GM12878 (cell line): ENCODE measurements around the gene CMSS1. TPM values are rescaled to one million over a fixed set of nuclear protein-coding genes. Genes with fewer than 3 reads are reported as not detected.

Source experiments
- ATAC-seq: fragments of 200-7000 bp; cut with Tn5 transposase; 3 replicates; pipeline ENCODE4 v1.9.1; 2020; ENCODE audit warnings: mild to moderate bottlenecking, moderate library complexity
- BruUV-seq: library from RNA; stranded (reverse); fragments of 400-500 nt; replicated peaks from 2 replicates; lab custom pipeline; 2021; lab: Mats Ljungman, UMichigan
- CTCF ChIA-PET: fragments of 300-600 bp; sonication (Branson Sonifier 250); formaldehyde crosslinking; extraction: SDS; loops from one replicate; lab custom pipeline; 2021; ENCODE audit warnings: inconsistent platforms; lab: Yijun Ruan, JAX
- POLR2A ChIA-PET: fragments of 350-600 bp; formaldehyde crosslinking; extraction: SDS; loops from one replicate; lab custom pipeline; 2021; ENCODE audit warnings: inconsistent platforms; lab: Charles Lee
- RAD21 ChIA-PET: fragments of 300-600 bp; sonication (Branson Sonifier 250); formaldehyde crosslinking; loops from one replicate; lab custom pipeline; 2023; ENCODE audit warnings: antibody characterized with exemption; ENCODE audit not compliant: unreplicated experiment; lab: Charles Lee
- SMC1A ChIA-PET: fragments of 300-600 bp; sonication (Branson Sonifier 250); formaldehyde crosslinking; loops from one replicate; lab custom pipeline; 2023; ENCODE audit not compliant: unreplicated experiment, uncharacterized antibody; lab: Charles Lee
- DNase-seq: peaks from one replicate; pipeline ENCODE4 v3.0.0-alpha.2; 2011; ENCODE audit warnings: low read depth, low spot score
- FAIRE-seq: peaks from 3 replicates; lab custom pipeline; 2011; peaks lifted over from hg19 to GRCh38; lab: Jason Lieb, UNC
- H2AFZ ChIP-seq: 2 replicates; pipeline ENCODE4 v1.6.0; 2011; ENCODE audit warnings: low read depth, low read length, control low read depth; ENCODE audit not compliant: control insufficient read depth
- H3K27ac ChIP-seq: 2 replicates; pipeline ENCODE4 v1.5.1; 2011; ENCODE audit warnings: control low read depth; ENCODE audit not compliant: control insufficient read depth, insufficient read depth
- H3K27me3 ChIP-seq, 2 experiments: replicated peaks in 1 of 2; 2 replicates each; pipeline versions ENCODE4 v1.6.0 to v1.6.1; 2011; ENCODE audit warnings: low read length in 1 of 2; ENCODE audit not compliant: control insufficient read depth in 2 of 2, insufficient read depth in 2 of 2
- H3K36me3 ChIP-seq, 2 experiments: 2 replicates each; pipeline ENCODE4 v1.5.1; 2011; ENCODE audit warnings: low read length in 1 of 2; ENCODE audit not compliant: control insufficient read depth in 2 of 2, insufficient read depth in 2 of 2
- H3K4me1 ChIP-seq: 2 replicates; pipeline ENCODE4 v1.6.1; 2011; ENCODE audit warnings: mild to moderate bottlenecking, low read length, moderate library complexity, mixed read lengths; ENCODE audit not compliant: control insufficient read depth, insufficient read depth
- H3K4me2 ChIP-seq: 2 replicates; pipeline ENCODE4 v1.6.0; 2011; ENCODE audit warnings: control low read depth; ENCODE audit not compliant: control insufficient read depth, insufficient read depth
- H3K4me3 ChIP-seq: fragments of 200-600 bp; sonication (generic); 2 replicates; pipeline ENCODE4 v1.5.1; 2016
- H3K79me2 ChIP-seq: 2 replicates; pipeline ENCODE4 v1.6.0; 2011; ENCODE audit warnings: low read length; ENCODE audit not compliant: control insufficient read depth, insufficient read depth
- H3K9ac ChIP-seq: 2 replicates; pipeline ENCODE4 v1.8.0; 2011; ENCODE audit warnings: low read length, control low read depth, mixed read lengths; ENCODE audit not compliant: control insufficient read depth, insufficient read depth
- H3K9me3 ChIP-seq: replicated peaks from 3 replicates; pipeline ENCODE4 v1.5.1; 2011; ENCODE audit warnings: mild to moderate bottlenecking, low read length; ENCODE audit not compliant: control insufficient read depth, insufficient read depth
- H4K20me1 ChIP-seq: 2 replicates; pipeline ENCODE4 v1.6.0; 2011; ENCODE audit not compliant: control insufficient read depth, insufficient read depth
- ATF2 ChIP-seq: IDR thresholded peaks from 2 replicates; pipeline ENCODE4 v1.6.1; 2012; ENCODE audit warnings: low read length, inconsistent platforms
- CEBPB ChIP-seq, 2 experiments: fragments of 150-350 bp in 1 of 2; IDR thresholded peaks; 2 replicates each; pipeline ENCODE4 v1.6.1; 2012 to 2014; ENCODE audit warnings: low read depth in 2 of 2, low read length in 2 of 2, borderline replicate concordance in 1 of 2, inconsistent platforms in 1 of 2
- FOS ChIP-seq: IDR thresholded peaks from 3 replicates; pipeline ENCODE4 v1.6.1; 2011; ENCODE audit warnings: borderline replicate concordance; ENCODE audit not compliant: insufficient read length; ENCODE audit errors: extremely low read depth
- IKZF2 ChIP-seq, 2 experiments: fragments of 450-650 bp; IDR thresholded peaks; 2 replicates each; pipeline ENCODE4 v1.6.1; 2017; ENCODE audit warnings: mild to moderate bottlenecking in 2 of 2, moderate library complexity in 2 of 2
- IRF4 ChIP-seq: IDR thresholded peaks from 2 replicates; pipeline ENCODE4 v1.6.1; 2011; ENCODE audit warnings: low read depth, low read length
- LARP7 ChIP-seq: fragments of 450-650 bp; IDR thresholded peaks from 2 replicates; pipeline ENCODE4 v1.6.1; 2017; ENCODE audit warnings: mild to moderate bottlenecking
- NR2C1 ChIP-seq: fragments of 450-650 bp; IDR thresholded peaks from 2 replicates; pipeline ENCODE4 v1.6.1; 2017; ENCODE audit warnings: antibody characterized with exemption, mild to moderate bottlenecking, moderate library complexity
- PRDM15 ChIP-seq: fragments of 450-650 bp; formaldehyde crosslinking; IDR thresholded peaks from 2 replicates; pipeline ENCODE4 v1.4.0; 2020; ENCODE audit warnings: mild to moderate bottlenecking, moderate library complexity
- RAD21 ChIP-seq: IDR thresholded peaks from 2 replicates; pipeline ENCODE4 v1.6.1; 2011; ENCODE audit warnings: mild to moderate bottlenecking, low read depth, low read length, moderate library complexity; ENCODE audit not compliant: insufficient read depth
- STAT3 ChIP-seq: IDR thresholded peaks from 2 replicates; pipeline ENCODE4 v1.6.1; 2011; ENCODE audit warnings: low read depth, low read length, improper control_type of control experiment
- ZBED1 ChIP-seq: IDR thresholded peaks from 2 replicates; pipeline ENCODE4 v1.6.1; 2016; ENCODE audit warnings: borderline replicate concordance
- ZNF217 ChIP-seq: fragments of 450-650 bp; IDR thresholded peaks from 2 replicates; pipeline ENCODE4 v1.6.1; 2017; ENCODE audit warnings: antibody characterized with exemption, mild to moderate bottlenecking
- ZNF24 ChIP-seq: fragments of 450-650 bp; IDR thresholded peaks from 2 replicates; pipeline ENCODE4 v1.6.1; 2017; ENCODE audit warnings: antibody characterized with exemption, mild to moderate bottlenecking
- WGBS: methylation state at CpG from one replicate; pipeline ENCODE4 v1.1.6; 2016; ENCODE audit warnings: low lambda C conversion rate; ENCODE audit not compliant: insufficient replicate concordance, insufficient coverage; ENCODE audit errors: missing lambda C conversion rate; 5-methylcytosine and 5-hydroxymethylcytosine counted together
- in situ Hi-C: fragments of 300-500 bp; cut with MboI; formaldehyde crosslinking; loops from 9 replicates; pipeline ENCODE4 v1.14.3; 2018; ENCODE audit warnings: mixed read lengths
- intact Hi-C: fragments of 100-400 bp; cut with micrococcal nuclease; formaldehyde crosslinking; loops from one replicate; pipeline ENCODE4 v1.14.2; 2022; ENCODE audit not compliant: unreplicated experiment
- polyA plus RNA-seq, 11 experiments: library from polyadenylated mRNA; depleted of rRNA in 4 of 11; unstranded in 6 of 11; stranded (reverse) in 5 of 11; fragments of >200 nt; fragmentation: Nextera tagmentation in 4 of 11; fragmentation: Illumina TruSeq in 1 of 11; extraction: Ambion mirVana in 4 of 11; extraction: Trizol in 1 of 11; gene quantifications; 1 replicate in 1 of 11; 2 replicates in 10 of 11; pipeline versions ENCODE4 v1.2.1 to v1.2.3, GENCODE V29; 2011 to 2016; ENCODE audit warnings: inconsistent platforms in 2 of 11, missing spikeins in 2 of 11, low read depth in 1 of 11
- total RNA-seq, 4 experiments: library from RNA; depleted of rRNA in 3 of 4; stranded (reverse); fragments of >200 nt in 3 of 4; fragmentation: Illumina TruSeq in 1 of 4; extraction: Trizol in 1 of 4; gene quantifications; 2 replicates each; pipeline versions ENCODE4 v1.2.1 to v1.2.3, GENCODE V29; 2013 to 2021

Gene CMSS1
- total and polyA plus RNA-seq, 10 of the 15 experiments (the other 5 are each of a cell fraction or from before 2014, with no cell fraction given), result 31.0 to 118 (median 70.1) TPM

GRCh38 chr3:100120012-100120411, 302.4 kb downstream of the CMSS1 start:
- no peak overlapping the region for H2AFZ ChIP-seq
- H3K4me1 ChIP-seq, result no peaks in the 10 kb centered on the region
- H3K27ac ChIP-seq, result no peak overlapping the region
- H3K9me3 ChIP-seq, result no peaks in the 10 kb centered on the region
- in situ Hi-C loops (no loop called here), intact Hi-C loops (no loop called here)
- ChIA-PET RAD21 (no interaction called here), CTCF (no interaction called here), POLR2A (no interaction called here), SMC1A (interaction anchor here (1.4 kb wide), 1 partner anchor 48 kb away, joined by 3 read pairs; no protein-coding TSS in a partner anchor)
- no peak overlapping the region for H3K9ac ChIP-seq
- TF ChIP-seq NR2C1 (no peak), CEBPB (IDR thresholded peaks at IDR 0.05; ENCODE audit: borderline replicate concordance in 1 of 2, low read depth in 2 of 2, low read length in 2 of 2) (no peak), RAD21 (no peak), STAT3 (no peak), IKZF2 (IDR thresholded peaks at IDR 0.05) (no peak), FOS (no peak), ZNF217 (no peak), PRDM15 (CRISPR knock-in tag) (no peak), ATF2 (no peak), ZBED1 (no peak), LARP7 (no peak), ZNF24 (no peak), IRF4 (no peak)
- no peaks in the 10 kb centered on the region for H4K20me1 ChIP-seq
- WGBS, result 0% methylated on average over 1 of the region's 1 CpG
- no TSS peak for BruUV-seq
- no peak overlapping the region for H3K4me3 ChIP-seq
- H3K36me3 ChIP-seq, result no peaks in the 10 kb centered on the region
- DNase-seq, result no peak
- no peak overlapping the region for H3K4me2 ChIP-seq
- H3K79me2 ChIP-seq, result no peaks in the 10 kb centered on the region
- no peaks in the 10 kb centered on the region for H3K27me3 ChIP-seq
- no peak for FAIRE-seq
- no peak for ATAC-seq
